ENCODE results near the gene GLRA1.

Gene GLRA1

GRCh38 chr5:151773951-151774350 lies 150.7 kb downstream of the GLRA1 start:
- TF ChIP-seq CTCF (conservative IDR thresholded peaks at IDR 0.05; ENCODE audit: low read depth, low read length): no peak
- peak; percentile 21 for DNase-seq (ENCODE audit: low read depth)
- H3K4me3 ChIP-seq (ENCODE audit: low read depth, low read length): peak overlapping the region; percentile 73

- DNase-seq (ENCODE audit: low read depth): peak; percentile 34
- peak overlapping the region; percentile 73 for H3K4me3 ChIP-seq (ENCODE audit: low read depth, low read length)
- no peak for TF ChIP-seq CTCF (conservative IDR thresholded peaks at IDR 0.05; ENCODE audit: low read depth, low read length)
Observed at GRCh38 chr5:151772846-151773561, 151.6 kb downstream of the GLRA1 start.
